ENCODE data around the gene B4GALT7. TPM values are rescaled to one million over a fixed set of nuclear protein-coding genes. Genes with fewer than 3 reads are reported as not detected.
"Not testable (repeated sequence)": the region's sequence is repeated elsewhere in the genome, so short reads cannot be mapped to it uniquely, and the experiment has no call there.

Gene B4GALT7
- total RNA-seq, 1 experiment from 2014 or later, result 26.3 TPM

DNA sequence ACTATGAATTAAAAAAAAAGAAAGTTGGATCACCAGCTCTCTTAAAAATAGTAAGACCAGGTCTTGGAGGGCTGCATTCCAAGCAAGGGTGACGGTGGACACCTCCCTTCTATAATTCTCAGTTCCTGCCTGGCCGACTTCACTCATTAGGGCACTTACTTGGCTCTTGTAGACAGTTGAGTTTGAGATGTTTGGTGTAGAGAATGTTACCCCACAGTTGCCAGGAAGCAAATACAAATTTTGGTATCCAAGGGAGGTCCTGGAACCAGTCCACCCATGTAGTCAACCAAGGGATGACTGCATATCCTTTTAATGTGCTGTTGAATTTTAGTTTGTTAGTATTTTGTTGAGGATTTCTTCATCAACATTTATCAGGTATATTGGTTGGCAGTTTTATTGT is 20.6 kb downstream of the B4GALT7 start:
- Histone ChIP-seq H2BK15ac (ENCODE audit: low read depth, low read length) (no peak overlapping the region), H4K5ac (ENCODE audit: insufficient read length, low read depth, low read length) (no peak overlapping the region), H3K9ac (ENCODE audit: extremely low read depth, insufficient read length, low read length) (no peak overlapping the region), H3T11ph (ENCODE audit: low read length) (no peak overlapping the region), H3K23ac (ENCODE audit: insufficient read length, low read depth, low read length) (no peak overlapping the region), H3K4ac (ENCODE audit: low read depth, low read length) (no peak overlapping the region), H3K4me2 (ENCODE audit: insufficient read depth, insufficient read length, low read length) (no peak overlapping the region), H4K8ac (replicated peaks; ENCODE audit: insufficient read length, low read depth, low read length) (no peak overlapping the region), H2AK5ac (ENCODE audit: insufficient read length, low read length) (no peak overlapping the region), H3K18ac (ENCODE audit: insufficient read length, low read depth, low read length) (no peak overlapping the region), H3K79me2 (ENCODE audit: insufficient read depth, low read length) (no peaks in the 10 kb centered on the region), H2BK5ac (ENCODE audit: insufficient read length, low read length) (no peak overlapping the region), H2AFZ (ENCODE audit: low read length) (no peak overlapping the region), H4K91ac (ENCODE audit: insufficient read length, low read depth, low read length) (no peak overlapping the region), H3K9me3 (ENCODE audit: control insufficient read depth, low read depth, low read length) (no peaks in the 10 kb centered on the region), H3K14ac (ENCODE audit: insufficient read depth, low read length) (no peak overlapping the region), H3K27ac (ENCODE audit: insufficient read length, low read depth, low read length) (no peak overlapping the region), H2BK12ac (ENCODE audit: insufficient read length, low read depth, low read length) (no peak overlapping the region), H3K23me2 (ENCODE audit: insufficient read length, low read depth, low read length, poor library complexity, severe bottlenecking) (no peaks in the 10 kb centered on the region), H3K4me1 (ENCODE audit: insufficient read depth, low read length) (no peaks in the 10 kb centered on the region), H2BK20ac (ENCODE audit: low read depth, low read length, poor library complexity, severe bottlenecking) (no peak overlapping the region), H3K56ac (ENCODE audit: insufficient read length, low read depth, low read length) (no peak overlapping the region), H2BK120ac (ENCODE audit: low read depth, low read length, poor library complexity, severe bottlenecking) (no peak overlapping the region), H3K27me3 (ENCODE audit: insufficient read depth, low read length) (no peaks in the 10 kb centered on the region), H4K20me1 (ENCODE audit: control insufficient read depth, insufficient read depth, insufficient read length) (no peaks in the 10 kb centered on the region), H3K79me1 (ENCODE audit: insufficient read depth, low read depth, low read length, poor library complexity, severe bottlenecking) (no peaks in the 10 kb centered on the region)
- Mint-ChIP-seq H3K9me3 (no peaks in the 10 kb centered on the region), H3K27me3 (ENCODE audit: low read depth) (no peaks in the 10 kb centered on the region), H3K27ac (no peak overlapping the region), H3K4me3 (no peak overlapping the region), H3K36me3 (ENCODE audit: insufficient read depth in 1 of 3, low read depth in 3 of 3) (peaks cover 25 to 32% (median 25%) of the 10 kb centered on the region in 3 experiments), H3K4me1 (no peaks in the 10 kb centered on the region)
- no CpG with 5 or more reads among the region's 2 CpGs for WGBS (ENCODE audit: extremely low coverage, insufficient read length, low lambda C conversion rate)
- no peak for DNase-seq
- TF ChIP-seq, protein P1, sequence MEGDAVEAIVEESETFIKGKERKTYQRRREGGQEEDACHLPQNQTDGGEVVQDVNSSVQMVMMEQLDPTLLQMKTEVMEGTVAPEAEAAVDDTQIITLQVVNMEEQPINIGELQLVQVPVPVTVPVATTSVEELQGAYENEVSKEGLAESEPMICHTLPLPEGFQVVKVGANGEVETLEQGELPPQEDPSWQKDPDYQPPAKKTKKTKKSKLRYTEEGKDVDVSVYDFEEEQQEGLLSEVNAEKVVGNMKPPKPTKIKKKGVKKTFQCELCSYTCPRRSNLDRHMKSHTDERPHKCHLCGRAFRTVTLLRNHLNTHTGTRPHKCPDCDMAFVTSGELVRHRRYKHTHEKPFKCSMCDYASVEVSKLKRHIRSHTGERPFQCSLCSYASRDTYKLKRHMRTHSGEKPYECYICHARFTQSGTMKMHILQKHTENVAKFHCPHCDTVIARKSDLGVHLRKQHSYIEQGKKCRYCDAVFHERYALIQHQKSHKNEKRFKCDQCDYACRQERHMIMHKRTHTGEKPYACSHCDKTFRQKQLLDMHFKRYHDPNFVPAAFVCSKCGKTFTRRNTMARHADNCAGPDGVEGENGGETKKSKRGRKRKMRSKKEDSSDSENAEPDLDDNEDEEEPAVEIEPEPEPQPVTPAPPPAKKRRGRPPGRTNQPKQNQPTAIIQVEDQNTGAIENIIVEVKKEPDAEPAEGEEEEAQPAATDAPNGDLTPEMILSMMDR (conservative IDR thresholded peaks at IDR 0.05), result no peak

- H3K18ac ChIP-seq (ENCODE audit: insufficient read length, low read depth, low read length); H3K14ac ChIP-seq (ENCODE audit: insufficient read depth, low read length); H3K79me2 ChIP-seq (ENCODE audit: insufficient read depth, low read length); H2BK15ac ChIP-seq (ENCODE audit: low read depth, low read length); H3K4me1 ChIP-seq (ENCODE audit: insufficient read depth, low read length); H4K5ac ChIP-seq (ENCODE audit: insufficient read length, low read depth, low read length); H4K91ac ChIP-seq (ENCODE audit: insufficient read length, low read depth, low read length); H3K9me3 ChIP-seq (ENCODE audit: control insufficient read depth, low read depth, low read length); H3K9me3 Mint-ChIP-seq; H4K8ac ChIP-seq (replicated peaks; ENCODE audit: insufficient read length, low read depth, low read length); H3K23me2 ChIP-seq (ENCODE audit: insufficient read length, low read depth, low read length, poor library complexity, severe bottlenecking); H2AFZ ChIP-seq (ENCODE audit: low read length); H2BK5ac ChIP-seq (ENCODE audit: insufficient read length, low read length); H3K27ac Mint-ChIP-seq; H2BK120ac ChIP-seq (ENCODE audit: low read depth, low read length, poor library complexity, severe bottlenecking); H3K9ac ChIP-seq (ENCODE audit: extremely low read depth, insufficient read length, low read length); H3K79me1 ChIP-seq (ENCODE audit: insufficient read depth, low read depth, low read length, poor library complexity, severe bottlenecking); H3K4ac ChIP-seq (ENCODE audit: low read depth, low read length); H3K23ac ChIP-seq (ENCODE audit: insufficient read length, low read depth, low read length); H2BK12ac ChIP-seq (ENCODE audit: insufficient read length, low read depth, low read length); H3K4me3 Mint-ChIP-seq; H3K4me2 ChIP-seq (ENCODE audit: insufficient read depth, insufficient read length, low read length); DNase-seq; H4K20me1 ChIP-seq (ENCODE audit: control insufficient read depth, insufficient read depth, insufficient read length); H3K56ac ChIP-seq (ENCODE audit: insufficient read length, low read depth, low read length); H3K27me3 ChIP-seq (ENCODE audit: insufficient read depth, low read length); H2BK20ac ChIP-seq (ENCODE audit: low read depth, low read length, poor library complexity, severe bottlenecking); H3K27me3 Mint-ChIP-seq (ENCODE audit: low read depth); H3K4me1 Mint-ChIP-seq; H3T11ph ChIP-seq (ENCODE audit: low read length); H3K27ac ChIP-seq (ENCODE audit: insufficient read length, low read depth, low read length); H2AK5ac ChIP-seq (ENCODE audit: insufficient read length, low read length): not testable (repeated sequence)
- H3K36me3 Mint-ChIP-seq (ENCODE audit: insufficient read depth in 1 of 3, low read depth in 3 of 3), result peaks cover 6 to 14% (median 12%) of the 10 kb centered on the region in 3 experiments
- no CpG with 5 or more reads among the region's 10 CpGs for WGBS (ENCODE audit: extremely low coverage, insufficient read length, low lambda C conversion rate)
Measured at GRCh38 chr5:177624172-177624571, 24.2 kb downstream of the B4GALT7 start.
